Activated T-cell treated with anti-CD3 and anti-CD28 coated beads for 1 hour (primary cell): Measurements from ENCODE around the gene MUC5B.
"Not testable (repeated sequence)": the region's sequence is repeated elsewhere in the genome, so short reads cannot be mapped to it uniquely, and the experiment has no call there.

Experiments used
- DNase-seq: peaks from one replicate; pipeline ENCODE4 v3.0.0-alpha.2; 2020; ENCODE audit warnings: low read depth

Gene MUC5B

DNA sequence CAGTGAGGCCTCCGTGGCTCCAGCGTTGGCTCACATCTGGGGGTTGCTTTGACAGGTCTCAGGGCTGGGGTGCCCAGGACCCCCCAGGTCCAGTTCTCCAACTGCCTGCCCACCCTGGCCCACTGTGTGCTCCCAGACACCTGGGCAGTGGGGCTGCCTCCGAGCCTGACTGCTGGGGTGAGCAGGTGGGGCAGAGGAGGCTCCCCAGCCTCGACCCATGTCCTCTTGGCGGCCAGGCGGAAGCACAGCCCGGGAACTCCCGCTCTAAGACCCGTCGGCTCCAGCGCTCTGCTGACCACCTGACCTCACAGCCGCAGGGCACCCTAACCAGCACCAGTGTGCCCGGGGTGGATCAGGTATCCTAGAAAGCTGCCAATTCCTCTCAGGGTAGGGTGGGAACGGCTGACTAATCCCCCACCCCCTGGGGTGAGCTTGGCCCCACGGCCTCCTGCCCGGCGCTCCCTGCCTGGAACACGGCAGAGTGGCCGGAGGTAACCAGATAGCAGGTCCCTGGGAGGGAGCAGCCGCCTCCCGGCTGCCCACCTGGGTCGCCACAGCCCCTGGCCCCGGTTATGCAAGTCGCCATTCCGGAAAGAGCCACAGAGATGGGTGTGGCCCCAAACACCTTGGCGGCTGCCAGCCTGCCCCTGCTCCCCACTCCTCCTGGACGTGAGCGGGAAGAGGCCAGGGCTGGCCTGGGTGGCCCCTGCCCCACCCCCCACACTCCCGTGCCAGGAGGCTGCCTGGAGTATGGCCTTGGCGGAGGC is 19.2 kb upstream of the MUC5B start:
- DNase-seq, result no peak

DNA sequence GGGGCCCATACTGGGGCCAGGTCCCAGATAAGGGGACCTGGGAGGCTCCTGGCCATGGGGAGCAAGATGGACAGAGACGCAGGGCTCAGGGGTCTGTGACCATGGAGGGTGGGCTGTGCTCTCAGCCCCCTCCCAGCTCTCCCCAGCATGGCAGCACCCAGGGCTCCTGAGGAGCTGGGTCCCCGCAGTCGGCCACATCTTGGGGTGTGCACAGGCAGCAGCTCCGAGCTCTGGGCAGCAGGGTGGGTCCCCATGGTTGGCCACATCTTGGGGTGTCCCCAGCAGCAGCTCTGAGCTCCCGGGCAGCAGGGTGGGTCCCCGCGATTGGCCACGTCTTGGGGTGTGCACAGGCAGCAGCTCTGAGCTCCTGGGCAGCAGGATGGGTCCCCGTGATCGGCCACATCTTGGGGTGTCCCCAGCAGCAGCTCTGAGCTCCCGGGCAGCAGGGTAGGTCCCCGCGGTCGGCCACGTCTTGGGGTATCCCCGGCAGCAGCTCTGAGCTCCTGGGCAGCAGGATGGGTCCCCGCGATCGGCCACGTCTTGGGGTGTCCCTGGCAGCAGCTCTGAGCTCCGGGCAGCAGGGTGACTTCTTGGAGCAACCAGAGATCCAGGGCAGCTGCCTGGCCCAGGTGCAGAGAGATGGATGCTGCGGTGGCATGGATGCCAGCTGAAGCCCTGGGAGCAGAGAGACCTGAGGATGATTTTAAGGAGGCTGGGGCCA is 18.3 kb upstream of the MUC5B start:
- DNase-seq, result no peak

DNA sequence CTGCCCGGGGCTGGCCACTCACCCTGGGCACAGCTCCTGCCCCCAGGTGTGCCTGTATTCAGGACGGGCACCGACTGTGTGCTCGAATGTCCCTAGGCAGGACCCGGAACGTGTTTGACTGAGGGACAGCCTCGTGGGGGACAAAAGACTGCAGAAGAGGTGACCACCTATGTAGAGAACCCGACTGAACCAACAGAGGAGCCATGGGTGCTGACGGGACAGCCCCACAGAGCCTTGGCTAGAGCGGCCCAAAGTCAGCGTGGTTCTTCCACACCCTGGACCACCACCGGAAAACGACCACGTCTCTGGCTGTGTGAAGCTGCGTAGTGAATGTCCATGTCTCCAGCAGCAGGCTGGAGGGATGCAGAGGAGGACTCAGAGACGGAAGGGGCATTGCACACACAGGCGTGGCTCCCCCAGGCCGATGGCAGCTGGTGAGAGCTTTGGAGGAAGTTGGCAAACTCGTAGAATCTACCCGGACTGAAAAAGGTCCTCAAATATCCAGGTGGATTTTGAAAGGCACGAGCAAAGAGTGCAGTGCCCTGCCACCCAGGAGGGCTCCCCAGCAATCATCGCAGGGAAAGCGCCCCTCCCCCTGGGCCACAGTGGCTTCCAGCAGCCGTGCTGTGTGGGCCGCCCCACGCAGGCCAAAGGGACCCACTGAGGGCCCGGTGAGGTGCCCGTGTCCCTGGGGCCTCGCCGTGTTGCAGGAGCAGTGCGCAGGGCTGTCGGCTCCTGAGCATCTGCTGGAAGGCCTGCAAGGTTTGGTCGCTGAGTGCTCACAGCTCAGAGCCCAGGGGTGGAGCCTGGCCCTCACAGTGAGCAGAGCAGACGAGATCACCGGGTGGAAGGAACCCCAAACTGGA is 17.5 kb upstream of the MUC5B start:
- DNase-seq, result no peak

DNA sequence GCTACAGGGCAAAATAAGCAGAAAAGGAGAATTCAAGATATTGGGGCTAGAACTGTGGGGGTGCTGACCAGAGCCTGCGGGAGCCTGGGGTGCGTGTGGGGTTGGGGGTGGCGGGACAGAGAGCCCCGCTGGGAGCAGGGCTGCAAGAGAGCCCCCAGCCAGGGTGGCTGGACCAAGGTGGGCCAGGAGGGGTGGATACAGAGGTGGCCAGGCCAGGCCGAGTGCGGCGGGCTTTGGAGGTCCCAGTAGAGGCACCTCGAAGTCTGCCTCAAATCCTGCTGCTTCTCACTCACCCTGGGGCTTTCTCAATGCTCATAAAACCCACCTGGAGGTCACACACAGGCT is 16.9 kb upstream of the MUC5B start:
- no peak for DNase-seq

DNA sequence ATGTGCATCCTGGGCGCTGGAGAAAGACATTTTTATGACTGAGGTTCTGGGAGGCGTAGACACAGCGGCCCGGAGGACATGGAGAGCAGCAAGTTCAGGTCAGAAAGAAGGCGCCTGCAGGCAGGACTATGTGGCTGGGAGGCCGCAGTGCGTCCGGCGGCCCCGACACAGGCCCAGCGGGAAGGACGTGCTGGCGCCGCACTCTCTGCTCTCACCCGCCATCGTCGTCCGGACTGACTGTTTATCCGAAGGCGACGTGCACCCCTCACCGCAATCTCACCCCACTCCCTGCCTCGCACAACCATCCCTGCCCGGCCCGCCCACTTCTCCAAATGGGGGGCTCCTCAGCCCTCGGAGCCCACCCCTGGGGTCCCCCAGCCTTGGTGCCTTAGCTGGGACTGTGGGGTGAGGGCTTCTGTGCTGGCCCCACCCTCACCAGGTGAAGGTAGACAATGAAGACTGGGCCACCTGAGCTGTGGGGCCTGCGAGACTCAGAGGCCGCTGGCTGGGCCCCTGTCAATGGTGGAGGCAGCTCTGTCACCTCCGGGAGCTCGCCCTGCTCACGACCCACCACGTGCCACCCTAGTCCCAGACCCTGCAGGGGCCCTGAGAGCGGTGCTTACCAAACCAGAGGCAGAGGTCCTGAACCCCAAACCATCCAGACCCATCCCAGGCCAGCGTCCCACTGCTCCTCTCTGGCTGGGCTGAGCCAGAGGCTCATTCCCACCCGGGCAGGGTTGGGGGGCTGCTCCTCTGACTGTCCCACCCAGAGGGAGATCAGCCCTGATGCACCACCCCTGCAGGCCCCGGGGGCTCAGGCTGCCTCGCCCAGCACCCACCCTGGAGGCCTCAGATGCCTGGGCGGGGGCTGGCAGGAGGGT is 16.2 kb upstream of the MUC5B start:
- no peak for DNase-seq

DNA sequence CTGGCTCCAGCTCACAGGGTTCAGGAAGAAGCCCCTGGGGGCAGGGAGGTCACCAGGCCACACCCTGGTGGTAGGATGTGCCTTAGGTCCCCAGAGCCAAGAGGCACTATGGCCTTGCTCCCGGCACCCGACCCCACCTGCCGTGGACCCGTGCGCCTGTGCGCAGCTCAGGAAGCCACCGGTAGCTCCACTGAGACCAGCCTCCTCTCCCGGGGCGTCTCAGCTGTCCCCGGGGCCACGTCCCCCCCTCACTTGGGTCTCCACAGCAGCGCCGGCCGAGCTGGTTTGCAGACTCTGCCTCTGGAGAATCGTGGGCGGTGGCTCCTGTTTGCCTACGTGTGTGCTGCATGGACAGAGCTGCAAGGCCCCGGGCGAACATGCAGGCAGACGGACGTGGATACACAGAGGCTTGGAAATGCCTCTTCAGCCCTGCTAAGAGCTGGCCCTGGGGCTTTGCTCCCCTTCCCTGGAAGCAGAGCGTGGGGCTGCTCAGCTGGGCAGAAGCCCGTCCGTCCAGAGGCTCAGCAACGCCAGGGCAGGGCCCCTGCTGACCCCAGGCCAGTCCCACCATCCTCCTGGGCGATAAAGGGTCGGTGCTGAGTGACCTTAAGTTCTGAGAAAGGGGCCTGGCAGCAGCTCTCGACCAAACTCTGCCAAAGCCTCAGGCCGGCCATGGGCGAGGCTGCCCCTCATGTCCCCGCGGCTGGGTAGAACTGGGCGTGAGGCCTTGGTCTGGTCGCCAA is 15.3 kb upstream of the MUC5B start:
- no peak for DNase-seq

DNA sequence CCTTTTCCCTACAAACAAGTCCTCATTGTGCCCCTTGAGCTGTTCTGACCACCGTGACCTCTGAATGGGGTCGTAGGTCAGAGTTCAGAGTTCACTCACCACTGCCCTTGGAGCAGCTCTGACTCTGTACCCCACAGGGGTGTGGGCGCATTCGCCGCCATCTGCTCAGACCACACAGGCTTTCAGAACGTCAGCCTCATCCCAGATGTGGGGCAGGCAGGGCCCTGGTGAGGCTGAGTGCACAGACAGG is 14.8 kb upstream of the MUC5B start:
- DNase-seq, result no peak

DNA sequence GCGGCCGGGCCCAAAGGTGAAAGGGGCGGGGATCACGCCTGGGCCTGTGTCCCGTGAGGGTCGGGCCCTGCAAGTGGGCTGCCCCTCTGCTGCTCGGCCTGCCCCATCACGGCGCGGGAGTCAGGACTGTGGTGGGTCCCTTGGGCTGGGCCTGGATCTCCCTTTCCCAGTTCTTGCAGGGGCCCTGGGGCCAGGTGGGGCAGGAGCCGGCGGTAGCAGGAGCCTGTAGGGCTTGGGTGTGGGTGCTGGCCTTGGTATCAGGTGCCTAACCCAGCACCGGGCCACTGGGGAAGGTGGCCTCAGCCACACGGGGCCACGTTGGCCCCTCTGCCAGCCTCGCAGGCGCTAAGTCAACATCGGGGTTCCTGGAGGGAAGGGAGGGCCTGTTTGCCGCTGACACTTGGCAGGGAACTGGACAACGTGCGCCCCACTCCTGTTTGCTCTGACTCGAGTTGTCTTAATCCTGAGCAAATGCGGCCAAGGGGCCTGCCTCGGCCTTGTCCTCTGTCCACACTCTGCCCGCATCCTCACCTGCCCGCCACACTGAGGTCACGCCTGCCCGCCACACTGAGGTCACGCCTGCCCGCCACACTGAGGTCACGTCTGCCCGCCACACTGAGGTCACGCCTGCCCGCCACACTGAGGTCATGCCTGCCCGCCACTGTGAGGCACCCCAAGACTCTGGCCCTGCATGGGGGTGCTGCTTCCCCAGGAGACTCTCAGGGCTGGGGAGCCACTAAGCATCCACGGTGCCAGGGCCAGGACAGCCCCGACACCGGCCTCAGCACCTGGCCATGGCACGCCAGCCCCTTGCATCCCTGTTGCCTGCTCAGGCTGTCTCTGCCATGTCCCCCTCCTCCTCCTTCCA is 14.2 kb upstream of the MUC5B start:
- DNase-seq, result no peak

DNA sequence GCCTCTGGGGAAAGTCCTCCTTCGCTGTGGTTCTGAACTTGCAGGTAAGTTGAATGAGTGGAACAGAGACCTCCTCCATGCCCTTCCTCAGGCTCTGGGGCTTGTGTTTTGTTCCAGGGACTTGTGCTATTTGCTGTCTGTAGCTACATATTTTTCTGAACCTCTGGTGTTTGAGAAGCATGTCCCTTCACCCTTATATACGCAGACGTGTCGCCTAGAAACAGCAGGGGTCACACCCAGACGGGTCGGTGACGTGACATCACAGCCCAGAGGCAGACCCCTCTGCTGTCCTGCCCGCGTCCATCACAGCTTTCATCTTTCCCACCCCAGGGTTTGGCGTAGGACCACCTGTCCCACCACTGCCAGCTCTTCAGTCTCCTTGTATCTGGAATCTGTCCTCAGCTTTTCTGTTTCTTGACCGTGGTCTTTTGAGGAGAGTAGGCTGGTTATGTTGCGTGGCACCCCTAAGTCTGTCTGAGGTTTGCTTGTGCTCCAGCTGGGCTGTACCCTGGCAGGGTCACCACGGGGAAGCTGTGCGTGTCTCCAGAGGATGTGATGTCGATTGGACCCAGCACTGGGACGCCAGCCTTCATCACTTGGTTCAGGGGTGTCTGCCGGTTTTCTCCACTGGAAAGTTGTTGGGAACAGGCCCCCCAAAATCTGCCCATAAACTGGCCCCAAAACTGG is 13.4 kb upstream of the MUC5B start:
- no peak for DNase-seq

DNA sequence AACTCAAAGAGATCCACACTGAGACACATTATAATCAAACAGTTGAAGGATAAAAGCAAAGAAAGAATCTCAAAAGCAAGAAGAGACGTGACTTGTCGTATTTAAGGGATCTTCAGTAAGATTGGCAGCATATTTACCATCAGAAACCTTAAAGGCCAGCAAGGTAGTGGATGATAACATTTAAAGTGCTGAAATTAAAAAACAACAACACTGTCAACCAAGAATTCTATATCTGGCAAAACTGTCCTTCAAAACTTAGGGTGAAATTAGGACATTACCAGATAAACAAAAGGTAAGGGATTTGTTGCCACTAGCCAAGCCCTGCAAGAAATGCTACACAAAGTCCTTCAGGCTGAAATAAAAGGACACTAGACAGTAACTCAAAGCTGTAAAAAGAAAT is 11.0 kb upstream of the MUC5B start:
- no peak for DNase-seq

DNA sequence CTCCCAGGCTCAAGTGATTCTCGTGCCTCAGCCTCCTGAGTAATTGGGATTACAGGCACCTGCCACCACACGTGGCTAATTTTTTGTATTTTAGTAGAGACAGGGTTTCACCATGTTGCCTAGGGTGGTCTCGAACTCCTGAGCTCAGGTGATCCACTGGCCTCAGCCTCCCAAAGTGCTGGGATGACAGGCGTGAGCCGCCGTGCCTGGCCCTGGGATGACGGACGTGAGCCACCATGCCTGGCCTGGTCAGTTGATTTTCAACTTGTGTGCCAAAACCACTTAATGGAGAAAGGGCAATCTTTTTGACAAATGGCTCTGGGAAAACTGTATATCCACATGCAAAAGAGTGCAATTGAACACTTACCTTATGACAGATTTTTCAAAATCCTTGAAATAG is 7.0 kb upstream of the MUC5B start:
- DNase-seq, result not testable (repeated sequence)

DNA sequence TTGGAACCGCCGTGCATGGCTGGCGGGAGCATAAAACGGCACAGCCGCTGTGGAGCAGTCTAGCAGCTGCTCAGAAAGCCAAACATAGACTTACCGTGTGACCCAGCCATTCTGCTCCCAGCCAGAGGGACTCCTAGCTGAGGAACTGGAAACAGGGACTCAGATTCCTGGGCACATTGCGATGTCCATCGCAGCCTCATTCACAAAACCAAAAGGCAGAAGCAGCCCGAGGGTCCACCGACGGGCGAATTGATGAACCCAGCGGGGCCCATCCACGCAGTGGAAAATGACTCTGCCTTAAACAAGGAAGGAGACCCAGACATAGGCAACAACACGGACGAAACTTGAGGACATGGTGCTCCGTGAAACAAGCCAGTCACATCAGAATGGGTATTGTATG is 5.7 kb upstream of the MUC5B start:
- no peak for DNase-seq

DNA sequence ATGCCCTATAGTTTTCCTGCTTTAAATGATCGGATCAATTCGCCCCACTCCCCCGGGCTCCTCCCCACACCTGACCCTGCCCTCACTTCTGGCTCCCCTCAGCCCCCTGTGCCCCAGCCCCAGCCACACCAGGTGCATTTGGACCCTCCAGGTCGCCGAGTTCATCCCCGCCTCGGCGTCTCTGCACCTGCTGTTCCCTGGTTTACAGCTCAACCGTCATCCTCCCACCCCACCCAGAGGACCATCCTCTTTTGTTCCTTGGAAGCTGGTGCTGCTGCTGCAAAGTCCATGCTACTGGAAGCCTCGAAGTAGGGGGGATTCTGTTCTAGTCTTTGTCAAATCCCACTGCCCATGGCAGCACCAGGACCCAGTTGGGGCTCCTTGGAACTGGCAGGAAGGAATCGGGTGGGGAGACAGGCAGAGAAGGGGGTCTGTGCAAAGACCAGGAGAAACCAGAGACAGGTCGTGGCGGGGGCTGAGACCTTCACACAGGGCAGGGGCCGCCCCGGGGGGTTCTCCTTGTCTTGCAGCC is 4.5 kb upstream of the MUC5B start:
- DNase-seq, result no peak

DNA sequence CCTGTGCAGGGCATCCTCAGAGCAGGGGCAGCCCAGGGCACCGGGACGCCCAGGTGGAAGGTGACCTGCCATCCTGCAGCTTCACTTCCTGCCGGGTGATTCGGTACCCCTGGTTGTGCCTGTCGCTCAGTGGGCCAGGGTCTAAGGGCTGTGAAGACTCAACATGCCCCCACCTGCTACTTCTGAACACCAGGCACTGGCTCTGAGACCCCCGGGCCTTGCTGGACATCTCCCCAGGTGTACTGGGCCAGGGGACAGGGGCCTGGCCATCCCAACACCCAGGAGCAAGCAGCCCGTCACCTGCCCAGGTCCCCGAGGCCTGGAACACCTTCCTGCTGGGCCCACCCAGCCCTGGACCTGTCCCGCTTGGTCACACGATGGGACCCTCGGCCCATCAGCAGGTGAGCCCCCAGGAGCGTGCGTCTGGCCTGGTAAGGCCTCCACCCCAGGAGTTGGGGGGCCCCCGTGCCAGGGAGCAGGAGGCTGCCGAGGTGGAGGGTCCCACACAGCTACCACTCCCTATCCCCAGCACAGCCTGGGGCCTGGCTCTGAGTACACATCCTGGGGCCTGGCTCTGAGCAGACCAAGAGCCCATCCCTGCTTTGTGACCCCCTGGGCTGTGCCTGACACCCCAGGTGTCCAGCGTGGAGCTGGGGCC is 3.9 kb upstream of the MUC5B start:
- DNase-seq, result no peak

DNA sequence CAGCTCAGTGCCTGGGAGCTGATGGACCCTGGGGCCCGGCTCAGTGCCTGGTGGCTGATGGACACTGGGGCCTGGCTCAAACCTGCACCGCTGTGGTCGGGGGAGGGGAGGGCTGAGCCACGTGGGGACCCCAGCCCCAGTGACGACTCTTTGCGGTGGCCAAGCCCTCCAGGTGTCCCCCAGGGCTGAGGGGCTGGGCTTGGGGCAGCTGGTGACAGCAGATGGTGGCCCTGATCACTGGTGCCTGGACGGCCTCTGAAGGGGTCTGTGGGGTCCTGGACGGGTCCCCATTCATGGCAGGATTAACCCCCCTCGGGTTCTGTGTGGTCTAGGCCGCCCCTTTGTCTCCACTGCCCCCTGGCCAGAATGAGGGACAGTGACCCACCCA is 3.4 kb upstream of the MUC5B start:
- no peak for DNase-seq

DNA sequence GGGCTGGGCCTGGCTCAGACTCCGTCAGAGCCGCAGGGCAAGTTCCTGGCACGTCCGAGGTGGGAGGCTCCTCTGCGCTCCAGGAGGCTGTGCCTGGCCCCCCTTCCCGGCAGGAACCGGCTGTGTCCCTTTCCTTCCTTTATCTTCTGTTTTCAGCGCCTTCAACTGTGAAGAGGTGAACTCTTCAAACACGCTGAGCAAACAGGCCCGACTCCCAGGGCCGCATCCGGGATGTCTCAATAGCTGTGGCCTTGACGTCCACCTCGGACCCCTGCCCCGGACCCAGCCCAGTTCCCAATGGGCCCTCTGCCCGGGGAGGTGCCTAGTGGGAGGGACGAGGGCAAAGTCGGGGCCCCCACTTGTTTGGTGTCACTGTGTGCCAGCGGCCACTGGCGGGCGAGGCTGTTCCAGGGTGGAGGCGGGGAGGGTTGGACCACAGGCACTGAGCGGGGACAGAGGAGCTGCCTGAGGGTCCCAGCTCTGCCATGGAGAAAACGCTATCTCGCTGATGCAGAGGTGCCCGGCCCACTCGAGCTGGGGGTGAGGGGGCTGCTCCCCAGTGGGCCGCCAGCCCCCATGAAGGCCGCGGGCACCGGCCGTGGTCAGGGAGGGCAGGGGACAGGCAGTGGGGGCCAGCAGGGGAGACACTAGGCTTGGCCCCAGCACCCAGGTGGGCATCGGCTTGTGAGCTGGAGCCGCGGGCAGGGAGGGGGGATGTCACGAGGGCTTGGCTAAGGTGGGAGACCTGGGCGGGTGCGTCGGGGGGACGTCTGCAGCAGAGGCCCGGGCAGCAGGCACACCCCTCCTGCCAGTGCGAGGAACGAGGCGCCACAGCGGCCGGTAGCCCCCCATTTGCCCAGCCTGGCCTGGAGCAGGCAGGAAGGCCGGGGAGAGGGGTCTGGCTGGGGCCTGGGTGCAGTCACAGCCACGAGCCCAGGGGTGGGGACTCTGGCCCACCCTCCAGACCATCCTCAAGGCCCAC is 2.7 kb upstream of the MUC5B start:
- DNase-seq, result no peak

DNA sequence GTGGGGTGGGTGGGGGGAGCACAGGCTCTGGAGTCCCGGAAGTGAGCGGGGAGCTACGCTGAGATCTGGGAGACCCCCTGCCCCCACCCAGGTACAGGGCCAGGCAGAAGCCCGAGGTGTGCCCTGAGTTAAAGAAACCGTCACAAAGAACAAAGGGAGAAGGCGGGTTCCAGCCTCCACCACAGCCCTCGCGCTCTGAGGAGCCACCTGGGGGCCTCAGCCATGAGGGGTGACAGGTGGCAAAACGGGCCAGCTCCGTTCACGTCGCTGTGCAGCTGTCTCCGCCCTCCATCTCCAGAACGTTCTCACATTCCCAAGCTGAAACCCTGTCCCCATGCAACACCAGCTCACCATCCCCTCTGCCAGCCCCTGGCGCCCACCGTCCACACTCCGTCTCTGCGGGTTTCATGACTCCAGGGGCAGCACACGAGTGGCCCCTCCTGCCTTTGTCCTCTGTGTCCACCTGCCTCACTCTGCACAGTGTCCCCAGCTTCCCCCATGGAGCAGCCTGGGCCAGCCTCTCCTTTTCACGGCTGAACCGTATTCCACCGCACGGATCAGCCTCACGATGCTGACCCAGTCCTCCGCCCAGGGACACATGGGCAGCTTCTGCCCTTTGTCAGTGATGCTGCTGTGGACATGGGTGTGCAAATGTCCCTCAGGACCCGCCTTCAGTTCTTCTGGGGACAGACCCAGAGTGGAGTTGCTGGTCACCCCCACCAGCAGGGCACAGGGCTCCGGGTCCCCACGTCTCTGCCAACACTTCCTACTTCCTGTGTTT is 1.7 kb upstream of the MUC5B start:
- no peak for DNase-seq
